Measurements from ENCODE around the gene GSTT2B. TPM values are rescaled to one million over a fixed set of nuclear protein-coding genes. Genes with fewer than 3 reads are reported as not detected.
A peak's percentile ranks its signal among the peaks of the same experiment; 100 is the strongest.
"Not testable (repeated sequence)": the region's sequence is repeated elsewhere in the genome, so short reads cannot be mapped to it uniquely, and the experiment has no call there.

The GSTT2B gene
- total RNA-seq, 3 donors from 2014 or later: 1.1 to 4.5 (median 2.0) TPM

DNA sequence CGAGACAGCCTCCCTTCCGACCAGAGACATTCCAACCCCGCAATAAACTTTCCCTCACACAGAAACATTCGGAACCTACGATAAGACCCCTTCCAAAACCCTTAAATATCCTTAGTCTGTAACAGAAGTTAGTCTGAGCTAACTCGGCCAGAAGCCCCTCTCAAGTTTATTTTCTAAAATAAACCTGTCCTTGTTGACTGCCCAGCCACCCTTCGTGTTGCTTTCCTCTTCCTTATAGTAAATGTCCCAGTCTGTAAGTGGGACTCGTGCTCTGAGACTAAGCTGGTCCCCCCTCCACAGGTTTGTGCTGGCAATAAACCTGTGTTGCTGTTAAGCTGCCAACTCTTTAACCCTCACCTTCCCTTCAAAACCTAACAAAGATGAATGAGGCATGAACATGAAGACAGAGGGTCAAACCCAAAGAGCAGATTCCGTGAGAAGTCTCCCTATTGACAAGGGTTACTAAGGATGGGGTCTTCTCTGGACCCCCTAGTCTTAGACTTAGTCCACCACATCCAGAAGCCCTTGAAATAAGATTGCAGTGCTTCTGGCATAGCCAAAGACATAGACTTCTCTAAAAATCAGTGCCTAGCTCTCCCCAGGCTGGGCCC is 48.6 kb downstream of the GSTT2B start:
- no peak for DNase-seq
- intact Hi-C loops (cut with DNase I, micrococcal nuclease): no loop called here
- H3K9me3 ChIP-seq: no peaks in the 10 kb centered on the region
- H3K4me3 ChIP-seq: no peak overlapping the region
- peaks cover 13% of the 10 kb centered on the region for H3K4me1 ChIP-seq (ENCODE audit: low read depth)
- H3K36me3 ChIP-seq (ENCODE audit: low read depth): no peaks in the 10 kb centered on the region
- TF ChIP-seq, protein P1, sequence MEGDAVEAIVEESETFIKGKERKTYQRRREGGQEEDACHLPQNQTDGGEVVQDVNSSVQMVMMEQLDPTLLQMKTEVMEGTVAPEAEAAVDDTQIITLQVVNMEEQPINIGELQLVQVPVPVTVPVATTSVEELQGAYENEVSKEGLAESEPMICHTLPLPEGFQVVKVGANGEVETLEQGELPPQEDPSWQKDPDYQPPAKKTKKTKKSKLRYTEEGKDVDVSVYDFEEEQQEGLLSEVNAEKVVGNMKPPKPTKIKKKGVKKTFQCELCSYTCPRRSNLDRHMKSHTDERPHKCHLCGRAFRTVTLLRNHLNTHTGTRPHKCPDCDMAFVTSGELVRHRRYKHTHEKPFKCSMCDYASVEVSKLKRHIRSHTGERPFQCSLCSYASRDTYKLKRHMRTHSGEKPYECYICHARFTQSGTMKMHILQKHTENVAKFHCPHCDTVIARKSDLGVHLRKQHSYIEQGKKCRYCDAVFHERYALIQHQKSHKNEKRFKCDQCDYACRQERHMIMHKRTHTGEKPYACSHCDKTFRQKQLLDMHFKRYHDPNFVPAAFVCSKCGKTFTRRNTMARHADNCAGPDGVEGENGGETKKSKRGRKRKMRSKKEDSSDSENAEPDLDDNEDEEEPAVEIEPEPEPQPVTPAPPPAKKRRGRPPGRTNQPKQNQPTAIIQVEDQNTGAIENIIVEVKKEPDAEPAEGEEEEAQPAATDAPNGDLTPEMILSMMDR (IDR thresholded peaks at IDR 0.05): no peak
- ATAC-seq: no peak

DNA sequence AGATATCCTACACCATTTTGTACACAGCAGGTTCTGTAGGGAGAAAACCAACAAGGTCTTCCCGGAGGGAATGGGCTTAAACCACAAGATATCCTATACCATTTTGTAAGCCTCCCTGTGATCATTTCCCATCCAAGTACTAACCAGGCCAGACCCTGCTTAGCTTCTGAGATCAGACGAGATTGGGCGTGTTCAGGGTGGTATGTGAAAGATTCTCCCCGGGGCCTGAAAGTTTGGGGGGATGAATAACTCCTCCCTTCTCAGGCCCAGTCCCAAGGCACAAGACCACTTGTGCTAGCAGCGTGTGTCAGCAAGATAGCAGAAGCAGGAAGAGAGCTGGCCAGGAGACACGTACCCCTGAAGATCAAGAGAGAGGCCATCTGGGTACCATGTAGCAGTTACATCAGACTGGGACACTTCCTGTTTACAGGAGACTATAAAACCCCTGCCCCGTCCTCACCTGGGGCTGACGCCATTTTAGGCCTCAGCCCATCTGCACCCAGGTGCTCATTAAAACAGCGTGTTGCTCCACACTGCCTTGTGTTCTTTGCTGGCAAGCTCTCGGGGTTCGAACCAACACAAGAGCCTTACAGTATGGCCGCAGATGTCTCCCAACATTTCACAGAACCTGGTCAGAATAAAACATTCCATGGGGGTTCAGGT is 49.5 kb downstream of the GSTT2B start:
- intact Hi-C loops (cut with DNase I, micrococcal nuclease): no loop called here
- DNase-seq (no peak), ATAC-seq (no peak)
- Histone ChIP-seq H3K4me3 (no peak overlapping the region), H3K9me3 (no peaks in the 10 kb centered on the region), H3K4me1 (ENCODE audit: low read depth) (peaks cover 13% of the 10 kb centered on the region), H3K36me3 (ENCODE audit: low read depth) (no peaks in the 10 kb centered on the region)
- TF ChIP-seq, protein P1 (IDR thresholded peaks at IDR 0.05): no peak

DNA sequence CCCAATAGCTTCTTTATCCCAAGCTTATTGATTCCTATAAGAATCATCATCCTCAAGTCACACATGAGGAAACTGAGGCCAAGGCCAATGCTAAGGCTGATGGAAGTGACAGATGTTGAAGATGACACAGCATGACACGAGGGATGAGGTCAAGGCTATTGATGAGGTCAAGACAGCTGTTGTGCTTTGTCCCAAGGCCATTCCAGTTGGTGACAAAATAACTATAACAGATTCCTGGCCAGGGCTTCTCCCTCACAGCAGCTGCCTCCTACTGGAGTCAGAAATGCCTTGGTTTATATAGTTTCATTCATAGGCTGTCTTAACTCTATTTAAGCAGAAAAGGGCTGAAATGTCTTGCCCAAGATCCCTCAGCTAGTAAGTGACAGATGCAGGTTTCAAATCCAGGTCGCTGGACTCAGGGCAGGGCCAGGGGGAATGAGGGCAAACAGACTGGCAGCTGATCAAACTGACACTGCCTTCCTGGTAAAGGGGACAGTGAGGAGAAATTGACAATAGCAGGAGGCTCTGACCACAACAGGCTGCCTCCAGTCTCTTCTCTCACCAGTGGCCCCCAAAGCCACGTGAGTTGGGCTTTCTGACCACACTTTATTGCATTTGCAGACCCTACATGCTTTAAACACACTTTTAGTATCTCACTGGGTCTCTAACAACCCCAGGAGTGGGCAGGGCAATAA is 50.4 kb downstream of the GSTT2B start:
- TF ChIP-seq, protein P1 (IDR thresholded peaks at IDR 0.05): no peak
- DNase-seq (no peak), ATAC-seq (no peak)
- intact Hi-C loops (cut with DNase I, micrococcal nuclease): no loop called here
- Histone ChIP-seq H3K4me1 (ENCODE audit: low read depth) (peaks cover 13% of the 10 kb centered on the region), H3K9me3 (no peaks in the 10 kb centered on the region), H3K36me3 (ENCODE audit: low read depth) (no peaks in the 10 kb centered on the region), H3K4me3 (no peak overlapping the region)

DNA sequence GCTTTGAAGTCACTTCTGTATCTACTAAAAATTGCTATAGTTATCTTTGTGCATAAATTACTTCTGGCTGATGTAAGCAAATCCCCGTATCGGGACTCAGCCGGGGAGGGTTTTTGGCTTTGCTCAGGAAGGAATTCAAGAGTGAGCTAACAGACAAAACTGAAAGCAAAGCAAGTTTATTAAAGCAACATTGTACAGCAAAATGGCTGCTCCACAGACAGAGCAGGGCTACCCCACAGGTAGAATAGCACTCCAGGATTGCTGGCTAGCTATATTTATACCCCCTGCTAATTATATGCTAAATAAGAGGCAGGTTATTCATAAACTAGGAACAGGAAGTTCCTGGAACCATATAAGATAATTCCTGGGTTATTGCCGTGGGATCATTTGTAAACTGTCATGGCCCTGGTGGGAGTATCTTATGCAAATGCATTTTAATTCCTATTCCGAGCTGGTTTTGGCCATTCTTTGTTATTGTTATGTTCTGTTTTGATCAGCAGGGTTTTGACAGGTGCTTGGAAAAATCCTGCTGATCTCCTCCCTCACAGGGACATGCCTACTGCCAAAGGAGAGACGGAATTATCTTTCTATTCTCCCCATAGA is 51.6 kb downstream of the GSTT2B start:
- Histone ChIP-seq H3K4me3 (no peak overlapping the region), H3K9me3 (no peaks in the 10 kb centered on the region), H3K4me1 (ENCODE audit: low read depth) (peaks cover 13% of the 10 kb centered on the region), H3K36me3 (ENCODE audit: low read depth) (no peaks in the 10 kb centered on the region)
- ATAC-seq: peak; percentile 10
- TF ChIP-seq, protein P1 (IDR thresholded peaks at IDR 0.05): no peak
- intact Hi-C loops (cut with DNase I, micrococcal nuclease): no loop called here
- DNase-seq: no peak

DNA sequence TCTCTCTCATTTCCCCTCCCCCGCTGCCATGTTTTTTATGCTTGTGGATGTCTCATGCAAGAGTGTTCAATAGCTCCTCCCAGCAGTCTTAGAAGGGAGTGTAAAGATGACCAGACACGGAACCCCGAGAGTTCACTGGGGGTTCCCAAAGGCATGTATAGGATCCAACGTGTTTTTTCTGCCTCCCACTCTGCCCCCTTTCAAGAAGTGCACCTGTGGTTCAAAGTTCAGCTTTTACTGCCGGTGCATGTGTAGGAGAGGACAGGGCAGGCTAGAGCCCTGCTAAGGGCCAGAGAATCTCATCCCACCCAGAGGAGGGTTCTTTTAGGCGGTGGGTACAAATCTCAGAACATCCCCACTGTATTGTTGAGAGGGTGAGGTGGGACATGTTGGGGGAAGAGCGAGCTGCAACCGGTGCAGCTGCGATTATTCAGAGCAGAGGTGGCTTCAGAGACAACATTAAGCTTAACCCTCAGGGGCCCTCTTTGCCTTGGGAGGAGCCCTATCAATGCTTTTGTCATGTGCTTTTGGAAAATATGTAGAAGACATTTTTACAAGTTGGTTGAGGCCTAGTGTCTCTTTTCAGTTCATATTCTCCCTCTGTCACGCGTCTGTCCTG is 52.3 kb downstream of the GSTT2B start:
- TF ChIP-seq, protein P1 (IDR thresholded peaks at IDR 0.05): no peak
- DNase-seq (no peak), ATAC-seq (peak; percentile 39)
- Histone ChIP-seq H3K9me3 (no peaks in the 10 kb centered on the region), H3K36me3 (ENCODE audit: low read depth) (no peaks in the 10 kb centered on the region), H3K4me3 (no peak overlapping the region), H3K4me1 (ENCODE audit: low read depth) (peaks cover 13% of the 10 kb centered on the region)
- intact Hi-C loops (cut with DNase I, micrococcal nuclease): no loop called here

DNA sequence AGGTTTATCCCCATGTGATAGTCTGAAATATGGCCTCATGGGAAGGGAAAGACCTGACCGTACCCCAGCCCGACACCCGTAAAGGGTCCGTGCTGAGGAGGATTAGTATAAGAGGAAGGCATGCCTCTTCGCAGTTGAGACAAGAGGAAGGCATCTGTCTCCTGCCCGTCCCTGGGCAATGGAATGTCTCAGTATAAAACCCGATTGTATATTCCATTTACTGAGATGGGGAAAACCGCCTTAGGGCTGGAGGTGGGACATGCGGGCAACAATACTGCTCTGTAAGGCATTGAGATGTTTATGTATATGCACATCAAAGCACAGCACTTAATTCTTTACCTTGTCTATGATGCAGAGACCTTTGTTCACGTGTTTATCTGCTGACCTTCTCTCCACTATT is 53.6 kb downstream of the GSTT2B start:
- ATAC-seq; DNase-seq; intact Hi-C loops (cut with DNase I, micrococcal nuclease); H3K4me1 ChIP-seq (ENCODE audit: low read depth); H3K9me3 ChIP-seq; H3K36me3 ChIP-seq (ENCODE audit: low read depth); H3K4me3 ChIP-seq: not testable (repeated sequence)

Measured in mucosa of descending colon (tissue), 3 donors.